Activated CD4-positive, alpha-beta T cell treated with anti-CD3 and anti-CD28 coated beads, Interleukin-2, amount 10 ng/mL, durations not matched to agents 7 days and 5 days (primary cell): Measurements from ENCODE around the gene TAF11. TPM values are rescaled to one million over a fixed set of nuclear protein-coding genes. Genes with fewer than 3 reads are reported as not detected.
"Not testable (repeated sequence)": the region's sequence is repeated elsewhere in the genome, so short reads cannot be mapped to it uniquely, and the experiment has no call there.

Experiments used
- CTCF ChIA-PET: fragments of 350-600 bp; sonication (Branson Sonifier 250); formaldehyde crosslinking; loops from one replicate; lab custom pipeline; 2021; ENCODE audit warnings: antibody characterized with exemption; lab: Charles Lee
- POLR2A ChIA-PET: fragments of 350-600 bp; sonication (Branson Sonifier 250); formaldehyde crosslinking; loops from one replicate; lab custom pipeline; 2021; ENCODE audit warnings: antibody characterized with exemption; lab: Charles Lee
- DNase-seq: peaks from one replicate; pipeline ENCODE4 v3.0.0-alpha.2; 2020
- H3K27ac Mint-ChIP-seq: one replicate; pipeline ENCODE4 v1.8.0; 2021; ENCODE audit warnings: mild to moderate bottlenecking, moderate library complexity, mixed read lengths
- H3K27me3 Mint-ChIP-seq: one replicate; pipeline ENCODE4 v1.8.0; 2021; ENCODE audit warnings: mixed read lengths
- H3K36me3 Mint-ChIP-seq: one replicate; pipeline ENCODE4 v1.8.0; 2021; ENCODE audit warnings: low read depth, mixed read lengths
- H3K4me1 Mint-ChIP-seq: one replicate; pipeline ENCODE4 v1.8.0; 2021; ENCODE audit warnings: mixed read lengths
- H3K4me3 Mint-ChIP-seq: one replicate; pipeline ENCODE4 v1.8.0; 2021; ENCODE audit warnings: mild to moderate bottlenecking, moderate library complexity, mixed read lengths
- H3K9me3 Mint-ChIP-seq: one replicate; pipeline ENCODE4 v1.8.0; 2021; ENCODE audit warnings: mixed read lengths
- total RNA-seq, 2 experiments: library from RNA; stranded (reverse); gene quantifications; one replicate each; pipeline ENCODE4 v1.2.3, GENCODE V29; 2021

Gene TAF11
- 10 to 100 TPM; 29.8 to 30.2 TPM for total RNA-seq

- H3K4me1 Mint-ChIP-seq, result peaks cover 50% of the 10 kb centered on the region
- peaks cover 4% of the 10 kb centered on the region for H3K9me3 Mint-ChIP-seq
- H3K4me3 Mint-ChIP-seq, result peak within 1 kb of the TSS; percentile 98
- H3K36me3 Mint-ChIP-seq, result peaks cover 24% of the 10 kb centered on the region
- ChIA-PET CTCF (interaction anchor here (1.0 to 2.2 kb wide), 6 partner anchors 10 to 30 kb away, joined by 3 to 7 read pairs (median 4); no protein-coding TSS in a partner anchor), POLR2A (interaction anchor here (0.6 to 1.9 kb wide), 3 partner anchors 38 to 131 kb away, joined by 3 to 7 read pairs (median 4); partner anchors contain the start of gene SNRPC)
- peak within 1 kb of the TSS; percentile 99 for H3K27ac Mint-ChIP-seq
- DNase-seq, result peak; percentile 94
- peaks cover 10% of the 10 kb centered on the region for H3K27me3 Mint-ChIP-seq
These were observed at the start of gene TAF11 for GRCh38 chr6:34887753-34888513. Gene TAF11, minus strand, starts transcription at chr6:34888042. Its CDS starts 85 bp downstream, at chr6:34887957.

- Mint-ChIP-seq H3K36me3 (no peaks in the 10 kb centered on the region), H3K4me3 (no peak overlapping the region), H3K27ac (no peak overlapping the region), H3K9me3 (no peaks in the 10 kb centered on the region), H3K27me3 (no peaks in the 10 kb centered on the region), H3K4me1 (no peaks in the 10 kb centered on the region)
- ChIA-PET POLR2A (no interaction called here), CTCF (interaction anchor here (0.8 kb wide), 1 partner anchor 9 kb away, joined by 4 read pairs; no protein-coding TSS in a partner anchor)
- DNase-seq, result no peak
These were observed 46.7 kb upstream of the TAF11 start for GRCh38 chr6:34934516-34934915.

- H3K27ac Mint-ChIP-seq, POLR2A ChIA-PET, H3K4me3 Mint-ChIP-seq, H3K9me3 Mint-ChIP-seq, H3K36me3 Mint-ChIP-seq, DNase-seq, H3K27me3 Mint-ChIP-seq, H3K4me1 Mint-ChIP-seq: not testable (repeated sequence)
- CTCF ChIA-PET, result interaction anchor here (0.6 kb wide), 2 partner anchors 9 to 231 kb away, joined by 3 read pairs; no protein-coding TSS in a partner anchor
These were observed 44.4 kb upstream of the TAF11 start for GRCh38 chr6:34932202-34932601.

GRCh38 chr6:34930221-34930620 lies 42.4 kb upstream of the TAF11 start:
- Mint-ChIP-seq H3K9me3 (no peaks in the 10 kb centered on the region), H3K4me3 (no peak overlapping the region), H3K27ac (no peak overlapping the region), H3K27me3 (peaks cover 7% of the 10 kb centered on the region), H3K4me1 (no peaks in the 10 kb centered on the region), H3K36me3 (no peaks in the 10 kb centered on the region)
- no peak for DNase-seq
- CTCF ChIA-PET, result no interaction called here
- POLR2A ChIA-PET, result no interaction called here

GRCh38 chr6:34929241-34929978 lies 41.6 kb upstream of the TAF11 start:
- Mint-ChIP-seq H3K27me3 (peaks cover 9% of the 10 kb centered on the region), H3K36me3 (no peaks in the 10 kb centered on the region), H3K27ac (no peak overlapping the region), H3K4me1 (no peaks in the 10 kb centered on the region), H3K9me3 (no peaks in the 10 kb centered on the region), H3K4me3 (no peak overlapping the region)
- CTCF ChIA-PET, result no interaction called here
- POLR2A ChIA-PET, result no interaction called here
- no peak for DNase-seq

GRCh38 chr6:34928695-34929094 lies 40.9 kb upstream of the TAF11 start:
- no peak for DNase-seq
- no peaks in the 10 kb centered on the region for H3K4me1 Mint-ChIP-seq
- ChIA-PET POLR2A (no interaction called here), CTCF (no interaction called here)
- H3K9me3 Mint-ChIP-seq, result no peaks in the 10 kb centered on the region
- H3K27ac Mint-ChIP-seq, result no peak overlapping the region
- H3K36me3 Mint-ChIP-seq, result no peaks in the 10 kb centered on the region
- no peak overlapping the region for H3K4me3 Mint-ChIP-seq
- H3K27me3 Mint-ChIP-seq, result peaks cover 9% of the 10 kb centered on the region

GRCh38 chr6:34928220-34928619 lies 40.4 kb upstream of the TAF11 start:
- Mint-ChIP-seq H3K4me1 (no peaks in the 10 kb centered on the region), H3K27ac (no peak overlapping the region), H3K36me3 (no peaks in the 10 kb centered on the region), H3K4me3 (no peak overlapping the region), H3K27me3 (peaks cover 9% of the 10 kb centered on the region), H3K9me3 (no peaks in the 10 kb centered on the region)
- no peak for DNase-seq
- CTCF ChIA-PET, result no interaction called here
- POLR2A ChIA-PET, result no interaction called here

- Mint-ChIP-seq H3K4me3 (no peak overlapping the region), H3K4me1 (no peaks in the 10 kb centered on the region), H3K27ac (no peak overlapping the region), H3K36me3 (no peaks in the 10 kb centered on the region), H3K9me3 (no peaks in the 10 kb centered on the region), H3K27me3 (peaks cover 9% of the 10 kb centered on the region)
- CTCF ChIA-PET, result interaction anchor here (1.4 kb wide), 1 partner anchor 19 kb away, joined by 3 read pairs; no protein-coding TSS in a partner anchor
- POLR2A ChIA-PET, result interaction anchor here (0.5 kb wide), 1 partner anchor 38 kb away, joined by 4 read pairs; no protein-coding TSS in a partner anchor
- no peak for DNase-seq
These were observed 38.8 kb upstream of the TAF11 start for GRCh38 chr6:34926655-34927054.

- Mint-ChIP-seq H3K36me3 (no peaks in the 10 kb centered on the region), H3K27me3 (peaks cover 11% of the 10 kb centered on the region), H3K4me3 (no peak overlapping the region), H3K4me1 (no peaks in the 10 kb centered on the region), H3K9me3 (no peaks in the 10 kb centered on the region), H3K27ac (no peak overlapping the region)
- DNase-seq, result no peak
- POLR2A ChIA-PET, result no interaction called here
- CTCF ChIA-PET, result interaction anchor here (0.8 to 1.4 kb wide), 3 partner anchors 10 to 17 kb away, joined by 3 to 4 read pairs (median 3); no protein-coding TSS in a partner anchor
These were observed 37.2 kb upstream of the TAF11 start for GRCh38 chr6:34924831-34925625.

- DNase-seq, result no peak
- Mint-ChIP-seq H3K4me3 (no peak overlapping the region), H3K27me3 (peaks cover 13% of the 10 kb centered on the region), H3K9me3 (no peaks in the 10 kb centered on the region), H3K36me3 (peaks cover 3% of the 10 kb centered on the region), H3K27ac (no peak overlapping the region), H3K4me1 (no peaks in the 10 kb centered on the region)
- POLR2A ChIA-PET, result no interaction called here
- CTCF ChIA-PET, result interaction anchor here (0.7 kb wide), 1 partner anchor 10 kb away, joined by 3 read pairs; no protein-coding TSS in a partner anchor
These were observed 34.4 kb upstream of the TAF11 start for GRCh38 chr6:34922177-34922663.

GRCh38 chr6:34920097-34920496 lies 32.3 kb upstream of the TAF11 start:
- Mint-ChIP-seq H3K4me3 (no peak overlapping the region), H3K27ac (no peak overlapping the region), H3K36me3 (peaks cover 3% of the 10 kb centered on the region), H3K9me3 (no peaks in the 10 kb centered on the region), H3K27me3 (peaks cover 10% of the 10 kb centered on the region), H3K4me1 (no peaks in the 10 kb centered on the region)
- POLR2A ChIA-PET, result no interaction called here
- DNase-seq, result no peak
- CTCF ChIA-PET, result interaction anchor here (0.6 to 1.4 kb wide), 2 partner anchors 9 to 79 kb away, joined by 3 read pairs; no protein-coding TSS in a partner anchor

GRCh38 chr6:34919651-34920050 lies 31.8 kb upstream of the TAF11 start:
- no peaks in the 10 kb centered on the region for H3K4me1 Mint-ChIP-seq
- no peak for DNase-seq
- CTCF ChIA-PET, result interaction anchor here (0.6 to 1.4 kb wide), 4 partner anchors 8 to 177 kb away, joined by 3 to 4 read pairs (median 3); no protein-coding TSS in a partner anchor
- H3K36me3 Mint-ChIP-seq, result peaks cover 3% of the 10 kb centered on the region
- peaks cover 13% of the 10 kb centered on the region for H3K27me3 Mint-ChIP-seq
- H3K9me3 Mint-ChIP-seq, result no peaks in the 10 kb centered on the region
- POLR2A ChIA-PET, result no interaction called here
- H3K4me3 Mint-ChIP-seq, result no peak overlapping the region
- H3K27ac Mint-ChIP-seq, result no peak overlapping the region
